DND-41 (cell line): ENCODE measurements around the gene CCDC92.

Experiments used
- ATAC-seq: fragments of 200-7000 bp; cut with Tn5 transposase; 3 replicates; pipeline ENCODE4 v1.9.1; 2021; ENCODE audit warnings: low read depth; ENCODE audit not compliant: insufficient read depth
- DNase-seq: peaks from one replicate; pipeline ENCODE4 v3.0.0-alpha.2; 2020
- H2AFZ ChIP-seq: 2 replicates; pipeline ENCODE4 v1.6.0; 2012; ENCODE audit warnings: low read depth, low read length
- H3K27ac ChIP-seq: 2 replicates; pipeline ENCODE4 v1.5.1; 2012; ENCODE audit warnings: low read length, inconsistent platforms
- H3K27me3 ChIP-seq: fragments of 200-600 bp; sonication (generic); 2 replicates; pipeline ENCODE4 v1.6.0; 2012; ENCODE audit warnings: low read length, mild to moderate bottlenecking, inconsistent platforms; ENCODE audit not compliant: insufficient read depth, poor library complexity
- H3K36me3 ChIP-seq: 2 replicates; pipeline ENCODE4 v1.5.1; 2012; ENCODE audit warnings: low read length, inconsistent platforms; ENCODE audit not compliant: insufficient read depth
- H3K4me1 ChIP-seq: 2 replicates; pipeline ENCODE4 v1.5.1; 2012; ENCODE audit warnings: mild to moderate bottlenecking, low read length; ENCODE audit not compliant: insufficient read depth
- H3K4me2 ChIP-seq: 2 replicates; pipeline ENCODE4 v1.6.0; 2012; ENCODE audit warnings: mild to moderate bottlenecking, moderate library complexity, low read length, inconsistent platforms; ENCODE audit not compliant: insufficient read depth
- H3K4me3 ChIP-seq, 2 experiments: fragments of 200-600 bp in 1 of 2; shearing (Covaris generic) in 1 of 2; 2 replicates each; pipeline ENCODE4 v1.5.1; 2012 to 2016; ENCODE audit warnings: inconsistent platforms in 2 of 2, low read length in 2 of 2, mild to moderate bottlenecking in 2 of 2, low read depth in 1 of 2, moderate library complexity in 1 of 2
- H3K79me2 ChIP-seq: 2 replicates; pipeline ENCODE4 v1.6.0; 2012; ENCODE audit warnings: low read length, inconsistent platforms; ENCODE audit not compliant: insufficient read depth
- H3K9ac ChIP-seq: 2 replicates; pipeline ENCODE4 v1.6.0; 2012; ENCODE audit warnings: low read depth, mild to moderate bottlenecking, inconsistent platforms, low read length, moderate library complexity
- H3K9me3 ChIP-seq: 2 replicates; pipeline ENCODE4 v1.5.1; 2012; ENCODE audit warnings: low read length, moderate library complexity, mild to moderate bottlenecking, inconsistent platforms; ENCODE audit not compliant: insufficient read depth, severe bottlenecking
- H4K20me1 ChIP-seq: 2 replicates; pipeline ENCODE4 v1.6.0; 2012; ENCODE audit warnings: low read length; ENCODE audit not compliant: insufficient read depth
- CTCF ChIP-seq: IDR thresholded peaks from 2 replicates; pipeline ENCODE4 v1.5.1; 2012; ENCODE audit warnings: borderline replicate concordance, low read length, moderate library complexity, mild to moderate bottlenecking; ENCODE audit not compliant: poor library complexity, severe bottlenecking; ENCODE audit errors: extremely low read depth
- EZH2 ChIP-seq: IDR thresholded peaks from 3 replicates; pipeline ENCODE4 v1.6.1; 2012; ENCODE audit warnings: borderline replicate concordance, low read depth, mild to moderate bottlenecking, moderate library complexity, low read length, inconsistent platforms; ENCODE audit not compliant: severe bottlenecking

CCDC92 gene

GRCh38 chr12:123939716-123940626 lies 32.7 kb downstream of the CCDC92 start:
- H3K36me3 ChIP-seq = 0 out of 2 replicates have a peak, but pooled peaks cover 8% of the 10 kb centered on the region
- no peak for DNase-seq
- H3K27me3 ChIP-seq = no peaks in the 10 kb centered on the region
- no peaks in the 10 kb centered on the region for H3K79me2 ChIP-seq
- no peak overlapping the region for H3K4me3 ChIP-seq
- H4K20me1 ChIP-seq = no peaks in the 10 kb centered on the region; the same call in none of the 2 replicates
- H3K27ac ChIP-seq = no peak overlapping the region
- no peak overlapping the region for H2AFZ ChIP-seq
- H3K9me3 ChIP-seq = no peaks in the 10 kb centered on the region
- no peak overlapping the region for H3K4me2 ChIP-seq
- H3K9ac ChIP-seq = no peak overlapping the region
- TF ChIP-seq EZH2 = no peak
- no peak for TF ChIP-seq CTCF
- no peak for ATAC-seq
- peaks cover 17% of the 10 kb centered on the region for H3K4me1 ChIP-seq

- H3K4me1 ChIP-seq = peaks cover 17% of the 10 kb centered on the region
- 0 out of 2 replicates have a peak, but pooled peaks cover 8% of the 10 kb centered on the region for H3K36me3 ChIP-seq
- ATAC-seq (no peak), DNase-seq (peak; percentile 13)
- H3K79me2 ChIP-seq = no peaks in the 10 kb centered on the region
- H3K9me3 ChIP-seq = no peaks in the 10 kb centered on the region
- no peak overlapping the region for H2AFZ ChIP-seq
- no peak overlapping the region; the same call in 1 of the 2 replicates for H3K27ac ChIP-seq
- TF ChIP-seq CTCF (peak; percentile 55), EZH2 (no peak)
- H4K20me1 ChIP-seq = no peaks in the 10 kb centered on the region; the same call in none of the 2 replicates
- H3K27me3 ChIP-seq = no peaks in the 10 kb centered on the region
- H3K4me2 ChIP-seq = no peak overlapping the region
- no peak overlapping the region for H3K9ac ChIP-seq
- H3K4me3 ChIP-seq = no peak overlapping the region
Measured at GRCh38 chr12:123938679-123939480, 33.8 kb downstream of the CCDC92 start.

GRCh38 chr12:123937707-123938591 lies 34.7 kb downstream of the CCDC92 start:
- Histone ChIP-seq H3K4me3 (no peak overlapping the region), H3K9ac (no peak overlapping the region), H3K4me1 (peaks cover 18% of the 10 kb centered on the region), H3K9me3 (no peaks in the 10 kb centered on the region), H3K79me2 (no peaks in the 10 kb centered on the region), H2AFZ (no peak overlapping the region), H3K4me2 (no peak overlapping the region), H3K27ac (no peak overlapping the region; the same call in 1 of the 2 replicates), H3K27me3 (no peaks in the 10 kb centered on the region), H4K20me1 (no peaks in the 10 kb centered on the region; the same call in 1 of the 2 replicates), H3K36me3 (0 out of 2 replicates have a peak, but pooled peaks cover 4% of the 10 kb centered on the region)
- ATAC-seq (peak; percentile 95), DNase-seq (peak; percentile 62)
- TF ChIP-seq EZH2 (no peak), CTCF (no peak)
